HG02981 (cell line): ENCODE results near the gene PDGFA.
"Not testable (repeated sequence)": the region's sequence is repeated elsewhere in the genome, so short reads cannot be mapped to it uniquely, and the experiment has no call there.

ENCODE experiments used
- ATAC-seq: cut with Tn5 transposase; IDR thresholded peaks from one replicate; pipeline ENCODE4 v1.9.1; 2021; ENCODE audit warnings: mild to moderate bottlenecking, moderate library complexity; ENCODE audit not compliant: unreplicated experiment

Gene PDGFA

DNA sequence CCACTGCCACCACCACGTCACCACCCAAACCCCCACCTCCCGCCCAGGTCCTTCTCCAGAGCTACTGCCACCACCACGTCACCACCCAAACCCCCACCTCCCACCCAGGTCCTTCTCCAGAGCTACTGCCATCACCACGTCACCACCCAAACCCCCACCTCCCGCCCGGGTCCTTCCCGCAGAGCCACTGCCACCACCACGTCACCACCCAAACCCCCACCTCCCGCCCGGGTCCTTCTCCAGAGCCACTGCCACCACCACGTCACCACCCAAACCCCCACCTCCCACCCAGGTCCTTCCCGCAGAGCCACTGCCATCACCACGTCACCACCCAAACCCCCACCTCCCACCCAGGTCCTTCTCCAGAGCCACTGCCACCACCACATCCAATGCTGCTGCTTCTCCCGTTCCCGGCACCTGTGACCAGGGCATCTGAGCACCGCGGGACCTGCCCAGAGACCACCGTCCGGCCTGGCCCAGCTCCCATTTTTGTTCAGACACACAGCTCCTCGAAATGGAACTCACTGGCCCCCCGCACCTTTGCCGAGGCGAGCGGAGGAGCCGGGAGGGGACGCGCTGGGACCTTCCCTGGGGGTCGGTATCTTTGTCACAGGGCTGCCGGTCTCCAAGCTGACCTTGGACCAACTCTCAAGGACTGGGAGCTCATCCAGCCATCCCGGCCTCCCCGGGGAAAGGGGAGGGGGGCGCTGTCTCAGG, 32.7 kb upstream of the PDGFA start:
- ATAC-seq = not testable (repeated sequence)

GRCh38 chr7:551615-551970, 31.9 kb upstream of the PDGFA start:
- ATAC-seq = not testable (repeated sequence)

- ATAC-seq = no peak
These were observed 31.4 kb upstream of the PDGFA start for GRCh38 chr7:550881-551614.

DNA sequence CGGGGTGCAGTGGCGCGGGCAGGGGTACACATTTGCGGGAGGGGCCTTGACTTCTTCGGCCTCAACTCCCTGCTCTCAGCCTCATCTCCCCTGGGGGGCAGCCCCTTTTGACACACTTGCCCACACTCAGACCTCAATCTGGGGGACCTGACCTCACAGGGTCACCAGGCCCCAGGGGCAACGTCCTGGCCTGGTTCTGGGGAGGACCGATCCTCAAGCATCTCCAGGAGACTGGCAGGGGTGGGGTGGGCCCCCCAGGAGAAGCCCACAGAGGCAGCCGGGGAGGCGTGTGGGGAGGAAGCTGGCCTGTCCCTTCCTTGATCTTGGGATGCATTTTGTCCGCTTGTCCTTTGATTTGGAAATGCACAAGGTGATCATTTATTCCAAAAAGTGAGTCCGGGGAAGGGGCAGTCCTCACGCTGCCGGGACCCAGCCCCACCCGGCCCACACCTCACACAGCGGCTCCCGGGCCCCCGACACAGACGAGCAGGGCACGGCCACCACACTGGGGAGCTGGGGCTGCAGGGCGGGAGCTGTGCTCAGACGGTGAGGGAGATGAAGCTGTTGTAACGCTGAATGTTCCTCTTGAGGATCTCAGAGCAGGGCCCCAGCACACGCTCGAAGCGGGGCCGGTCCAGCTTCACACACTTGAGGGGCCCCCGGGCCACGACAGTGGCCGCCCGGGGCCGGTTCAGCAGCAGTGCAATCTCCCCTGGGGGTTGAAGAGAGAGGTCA, 30.4 kb upstream of the PDGFA start:
- no peak for ATAC-seq

DNA sequence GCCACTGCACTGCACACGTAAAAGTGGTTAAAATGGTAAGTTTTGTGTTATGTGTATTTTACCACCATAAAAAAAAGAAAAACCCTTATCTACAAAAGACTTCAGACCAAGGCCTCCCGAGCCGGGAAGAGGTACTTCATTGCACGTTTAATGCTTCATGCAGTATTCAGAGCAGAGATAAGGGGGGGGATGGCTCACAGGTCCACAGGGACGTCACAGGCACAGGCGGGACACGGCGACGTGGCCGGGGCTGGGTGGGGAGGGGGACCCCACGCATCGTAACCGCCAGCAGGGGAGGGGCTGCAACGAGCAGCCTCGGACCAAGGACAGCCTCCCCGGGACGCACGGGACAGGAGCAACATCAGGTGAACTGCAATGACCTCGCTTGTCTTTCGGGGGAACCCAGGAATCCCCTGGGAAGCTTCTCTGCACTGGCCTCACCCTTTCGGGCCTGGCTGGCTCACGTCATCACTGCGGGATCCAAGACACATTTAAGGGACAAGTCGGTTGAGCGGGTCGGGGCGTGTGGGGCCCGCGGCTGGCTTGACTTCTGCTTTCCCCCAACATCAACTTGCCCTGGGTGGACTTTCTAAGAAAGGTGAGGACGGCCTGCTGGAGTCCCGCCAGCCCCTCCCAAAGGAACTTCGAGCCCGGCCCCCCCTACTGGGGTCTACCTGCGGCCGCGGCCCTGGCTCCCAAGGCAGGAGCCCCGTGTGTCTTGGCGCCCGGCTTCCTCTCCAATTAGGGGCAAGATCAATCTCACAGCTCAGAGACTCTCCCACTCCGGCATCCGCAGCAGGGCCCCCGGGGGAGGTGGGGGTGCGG, 29.6 kb upstream of the PDGFA start:
- ATAC-seq = no peak

- no peak for ATAC-seq
These were observed 28.8 kb upstream of the PDGFA start for GRCh38 chr7:548401-548800.

GRCh38 chr7:545470-545869, 25.8 kb upstream of the PDGFA start:
- no peak for ATAC-seq

DNA sequence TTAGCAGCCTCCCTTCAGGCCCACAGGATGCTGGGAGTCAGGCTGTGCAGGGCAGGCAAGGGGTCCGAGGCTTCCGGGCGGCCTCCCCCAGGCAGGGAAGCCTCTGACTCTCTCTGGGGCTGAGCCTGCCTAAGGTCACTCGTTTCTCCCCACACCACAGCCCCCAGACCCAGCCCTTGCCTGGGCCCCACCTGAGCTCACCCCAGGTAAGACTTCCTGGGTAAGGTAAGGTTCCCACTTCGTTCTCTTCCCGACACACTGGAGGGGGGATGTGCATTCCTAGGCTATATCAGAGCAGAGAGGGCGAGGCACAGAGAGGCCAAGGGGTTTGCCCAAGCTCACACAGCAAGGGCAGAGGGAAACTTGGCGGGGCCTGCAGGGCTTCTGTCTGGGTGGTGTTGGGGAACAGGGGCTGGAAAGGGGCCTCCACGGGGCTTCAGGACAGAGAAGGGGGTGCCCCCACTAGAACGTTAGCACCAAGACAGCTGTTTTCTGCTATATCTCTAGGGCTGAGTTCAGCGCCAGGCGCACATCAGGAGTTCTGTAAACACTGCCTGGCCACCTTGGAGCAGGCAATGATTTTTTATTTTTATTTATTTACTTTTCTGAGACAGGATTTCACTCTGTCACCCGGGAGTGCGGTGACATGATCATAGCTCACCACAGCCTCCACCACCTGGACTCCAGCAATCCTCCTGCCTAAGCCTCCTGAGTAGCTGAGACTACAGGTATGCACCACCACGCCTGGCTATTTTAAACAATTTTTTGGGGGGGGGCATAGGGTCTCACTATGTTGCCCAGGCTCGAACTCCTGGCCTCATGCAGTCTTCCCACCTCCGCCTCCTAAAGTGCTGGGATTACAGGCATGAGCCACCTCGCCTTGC, 24.9 kb upstream of the PDGFA start:
- no peak for ATAC-seq

- ATAC-seq = no peak
These were observed 24.1 kb upstream of the PDGFA start for GRCh38 chr7:543501-544337.

GRCh38 chr7:542713-543500, 23.3 kb upstream of the PDGFA start:
- no peak for ATAC-seq

DNA sequence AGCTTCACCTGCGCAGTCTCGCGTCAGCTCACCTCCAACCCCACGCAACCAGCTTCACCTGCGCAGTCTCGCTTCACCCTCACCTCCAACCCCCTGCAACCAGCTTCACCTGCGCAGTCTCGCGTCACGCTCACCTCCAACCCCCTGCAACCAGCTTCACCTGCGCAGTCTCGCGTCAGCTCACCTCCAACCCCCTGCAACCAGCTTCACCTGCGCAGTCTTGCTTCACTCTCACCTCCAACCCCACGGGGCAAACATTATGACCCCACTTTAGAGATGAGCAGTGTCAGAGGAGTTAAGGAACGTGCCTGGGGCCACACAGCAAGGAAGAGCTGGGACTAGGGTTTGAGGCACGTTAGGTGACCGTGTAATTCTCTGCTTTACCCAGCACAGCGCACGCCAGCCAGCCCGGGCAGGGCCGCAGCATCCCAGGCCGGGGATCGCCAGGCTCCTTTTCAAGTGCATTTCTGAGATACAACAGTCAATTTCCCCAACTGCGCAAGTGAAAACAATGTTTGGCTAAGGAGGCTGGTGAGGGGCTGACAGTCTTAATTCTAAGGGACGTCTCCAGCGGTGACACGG, 22.6 kb upstream of the PDGFA start:
- ATAC-seq = no peak

GRCh38 chr7:541661-542060, 22.0 kb upstream of the PDGFA start:
- ATAC-seq = no peak

- no peak for ATAC-seq
These were observed 21.4 kb upstream of the PDGFA start for GRCh38 chr7:540997-541396.

GRCh38 chr7:540579-540978, 20.9 kb upstream of the PDGFA start:
- ATAC-seq = no peak

DNA sequence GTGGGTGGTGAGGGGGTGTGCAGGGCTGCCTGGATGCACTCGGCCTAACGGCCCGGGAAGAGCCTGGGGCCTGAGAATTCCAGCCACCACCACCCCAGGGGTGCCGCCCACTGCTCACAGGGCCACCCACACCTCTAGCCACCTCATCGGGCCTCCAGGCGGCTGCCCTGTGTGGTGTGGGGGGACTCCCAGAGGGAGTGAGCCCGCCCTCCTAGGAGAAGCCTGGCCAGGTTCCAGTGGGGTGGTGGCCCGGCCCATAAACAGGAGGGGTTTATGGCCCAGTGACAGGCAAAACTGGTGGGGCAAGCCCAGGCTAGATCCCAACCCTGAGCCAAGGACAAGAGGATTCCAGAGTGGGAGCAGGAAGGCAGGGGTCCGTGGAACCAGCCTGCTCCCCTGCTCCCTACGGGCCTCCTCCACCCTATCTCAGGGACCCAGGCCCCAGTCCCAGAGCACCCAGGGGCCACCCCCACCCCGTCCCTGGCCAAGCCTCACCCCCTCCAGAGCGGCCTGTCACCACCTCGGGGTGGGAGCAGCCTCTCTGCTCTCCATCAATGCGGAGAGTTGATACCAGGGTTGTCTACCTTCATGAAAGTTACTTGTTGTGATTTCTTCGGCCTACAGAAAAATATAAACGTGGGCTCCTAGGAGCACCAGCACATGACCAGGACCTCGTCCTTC, 20.2 kb upstream of the PDGFA start:
- ATAC-seq = no peak

DNA sequence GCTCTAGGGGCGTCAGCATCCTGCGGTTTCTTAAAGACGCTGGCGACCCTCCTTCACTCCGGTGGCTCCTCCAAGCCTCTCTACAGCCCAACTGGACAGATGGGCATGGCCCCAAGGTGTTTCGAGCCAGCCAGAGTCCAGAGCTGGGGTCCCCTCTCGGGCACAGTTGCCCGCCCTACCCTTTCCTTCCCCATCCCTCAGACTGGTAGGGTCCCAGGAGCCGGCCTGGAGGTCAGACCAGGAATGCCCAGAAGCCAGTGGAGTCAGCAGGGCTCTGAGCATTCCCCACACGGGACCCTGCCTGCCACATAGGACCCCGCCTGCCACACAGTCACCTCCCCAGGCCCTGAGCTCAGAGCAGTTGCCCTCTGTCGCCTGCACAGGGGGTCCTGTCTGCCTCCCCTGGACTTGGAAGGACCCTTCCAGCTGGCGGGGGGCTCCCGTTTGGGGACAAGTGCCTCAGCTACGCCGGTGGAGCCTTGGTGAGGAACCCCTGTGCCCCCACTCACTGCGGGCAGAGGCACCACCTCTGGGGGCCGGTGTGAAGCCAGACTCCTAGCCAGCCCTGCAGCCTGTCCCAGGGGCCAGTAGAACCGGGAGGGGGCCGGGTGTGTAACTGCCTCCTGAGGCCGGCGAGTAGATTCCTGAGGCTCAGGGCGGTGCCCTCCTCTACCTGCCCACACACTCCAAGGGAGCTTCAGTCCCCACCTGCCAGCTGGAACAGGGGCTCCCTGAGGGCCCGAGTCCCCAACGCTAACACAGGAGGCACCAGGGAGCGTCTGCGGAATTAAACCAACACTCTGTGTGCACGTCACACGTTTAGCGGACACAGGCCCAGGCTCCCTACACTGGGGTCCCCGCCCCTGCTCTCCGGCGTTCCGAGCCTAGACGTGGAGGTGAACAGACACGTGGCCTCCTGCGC, 19.4 kb upstream of the PDGFA start:
- no peak for ATAC-seq
